NCI-H510A treated with DMSO at 0.1 percent for 48 hours (cell line): ENCODE measurements around the gene TBC1D22A.

Experiments
- DNase-seq: peaks from one replicate; lab custom pipeline; 2025; lab: John Stamatoyannopoulos, UW

Gene TBC1D22A

GRCh38 chr22:47083379-47083986 lies 321.0 kb downstream of the TBC1D22A start:
- no peak for DNase-seq

GRCh38 chr22:47084226-47084625 lies 321.8 kb downstream of the TBC1D22A start:
- DNase-seq: no peak

GRCh38 chr22:47086596-47087248 lies 324.3 kb downstream of the TBC1D22A start:
- no peak for DNase-seq

- no peak for DNase-seq
Observed at GRCh38 chr22:47088480-47089158, 326.2 kb downstream of the TBC1D22A start.

GRCh38 chr22:47089374-47089773 lies 326.9 kb downstream of the TBC1D22A start:
- no peak for DNase-seq

GRCh38 chr22:47089796-47090460 lies 327.5 kb downstream of the TBC1D22A start:
- no peak for DNase-seq

- DNase-seq: no peak
Observed at GRCh38 chr22:47090591-47091245, 328.3 kb downstream of the TBC1D22A start.

GRCh38 chr22:47091246-47091651 lies 328.8 kb downstream of the TBC1D22A start:
- no peak for DNase-seq

- DNase-seq: no peak
Observed at GRCh38 chr22:47091921-47092700, 329.7 kb downstream of the TBC1D22A start.

- no peak for DNase-seq
Observed at GRCh38 chr22:47092896-47093311, 330.5 kb downstream of the TBC1D22A start.

- no peak for DNase-seq
Observed at GRCh38 chr22:47093720-47094119, 331.3 kb downstream of the TBC1D22A start.

- no peak for DNase-seq
Observed at GRCh38 chr22:47094861-47095330, 332.4 kb downstream of the TBC1D22A start.

GRCh38 chr22:47095395-47096122 lies 333.1 kb downstream of the TBC1D22A start:
- DNase-seq: no peak

- no peak for DNase-seq
Observed at GRCh38 chr22:47098121-47098520, 335.7 kb downstream of the TBC1D22A start.

- DNase-seq: no peak
Observed at GRCh38 chr22:47098554-47098953, 336.1 kb downstream of the TBC1D22A start.

- no peak for DNase-seq
Observed at GRCh38 chr22:47100019-47100418, 337.6 kb downstream of the TBC1D22A start.

- DNase-seq: no peak
Observed at GRCh38 chr22:47100646-47101200, 338.3 kb downstream of the TBC1D22A start.

- no peak for DNase-seq
Observed at GRCh38 chr22:47101321-47101885, 339.0 kb downstream of the TBC1D22A start.

GRCh38 chr22:47102081-47102480 lies 339.6 kb downstream of the TBC1D22A start:
- no peak for DNase-seq

- DNase-seq: no peak
Observed at GRCh38 chr22:47102648-47103047, 340.2 kb downstream of the TBC1D22A start.
